ENCODE measurements around the gene ENTR1.

ENTR1 gene

GRCh38 chr9:136443687-136444086 lies 33.3 kb upstream of the ENTR1 start:
- no peak for TF ChIP-seq FOXP2 (optimal IDR thresholded peaks at IDR 0.05; ENCODE audit: borderline replicate concordance, extremely low read depth, extremely low read length, insufficient read depth)
- no peak for TF ChIP-seq SIN3A (IDR thresholded peaks at IDR 0.05; ENCODE audit: borderline replicate concordance, insufficient read depth, low read length)
- no peak for TF ChIP-seq REST (IDR thresholded peaks at IDR 0.05; ENCODE audit: insufficient read depth in 1 of 2, low read depth in 2 of 2, low read length in 2 of 2)
- no peak for TF ChIP-seq POLR2AphosphoS5 (IDR thresholded peaks at IDR 0.05; ENCODE audit: low read depth, low read length)
- TF ChIP-seq TAF1 (IDR thresholded peaks at IDR 0.05; ENCODE audit: borderline replicate concordance, insufficient read depth, low read length), result no peak

- TF ChIP-seq TAF1 (IDR thresholded peaks at IDR 0.05; ENCODE audit: borderline replicate concordance, insufficient read depth, low read length) (no peak), SIN3A (IDR thresholded peaks at IDR 0.05; ENCODE audit: borderline replicate concordance, insufficient read depth, low read length) (no peak), POLR2AphosphoS5 (IDR thresholded peaks at IDR 0.05; ENCODE audit: low read depth, low read length) (no peak), REST (IDR thresholded peaks at IDR 0.05; ENCODE audit: insufficient read depth in 1 of 2, low read depth in 2 of 2, low read length in 2 of 2) (no peak), FOXP2 (optimal IDR thresholded peaks at IDR 0.05; ENCODE audit: borderline replicate concordance, extremely low read depth, extremely low read length, insufficient read depth) (no peak)
Observed at GRCh38 chr9:136443087-136443486, 32.7 kb upstream of the ENTR1 start.

GRCh38 chr9:136442265-136442664 lies 31.9 kb upstream of the ENTR1 start:
- TF ChIP-seq TAF1 (IDR thresholded peaks at IDR 0.05; ENCODE audit: borderline replicate concordance, insufficient read depth, low read length) (no peak), POLR2AphosphoS5 (IDR thresholded peaks at IDR 0.05; ENCODE audit: low read depth, low read length) (no peak), FOXP2 (optimal IDR thresholded peaks at IDR 0.05; ENCODE audit: borderline replicate concordance, extremely low read depth, extremely low read length, insufficient read depth) (no peak), SIN3A (IDR thresholded peaks at IDR 0.05; ENCODE audit: borderline replicate concordance, insufficient read depth, low read length) (no peak), REST (IDR thresholded peaks at IDR 0.05; ENCODE audit: insufficient read depth in 1 of 2, low read depth in 2 of 2, low read length in 2 of 2) (no peak)

- TF ChIP-seq TAF1 (IDR thresholded peaks at IDR 0.05; ENCODE audit: borderline replicate concordance, insufficient read depth, low read length) (no peak), SIN3A (IDR thresholded peaks at IDR 0.05; ENCODE audit: borderline replicate concordance, insufficient read depth, low read length) (no peak), FOXP2 (optimal IDR thresholded peaks at IDR 0.05; ENCODE audit: borderline replicate concordance, extremely low read depth, extremely low read length, insufficient read depth) (no peak), REST (IDR thresholded peaks at IDR 0.05; ENCODE audit: insufficient read depth in 1 of 2, low read depth in 2 of 2, low read length in 2 of 2) (no peak), POLR2AphosphoS5 (IDR thresholded peaks at IDR 0.05; ENCODE audit: low read depth, low read length) (no peak)
Observed at GRCh38 chr9:136441681-136442245, 31.3 kb upstream of the ENTR1 start.
